ENCODE data around the gene ULK4.

GRCh38 chr3:41985018-41985417, 23.1 kb upstream of the ULK4 start:
- no peak for TF ChIP-seq ELF4 (IDR thresholded peaks at IDR 0.05)
- TF ChIP-seq SP1 (IDR thresholded peaks at IDR 0.05) = no peak
- no peak for TF ChIP-seq FOXA1 (IDR thresholded peaks at IDR 0.05)
- no peak for TF ChIP-seq ARNT (IDR thresholded peaks at IDR 0.05)
- no peak for TF ChIP-seq SUZ12 (IDR thresholded peaks at IDR 0.05)
- no peak for TF ChIP-seq LEF1 (IDR thresholded peaks at IDR 0.05; ENCODE audit: borderline replicate concordance)
- TF ChIP-seq FOXM1 (IDR thresholded peaks at IDR 0.05; ENCODE audit: borderline replicate concordance) = no peak
- TF ChIP-seq FOXK2 (IDR thresholded peaks at IDR 0.05) = no peak
- no peak for TF ChIP-seq ZNF384 (IDR thresholded peaks at IDR 0.05)
- TF ChIP-seq TARDBP (IDR thresholded peaks at IDR 0.05) = no peak
- TF ChIP-seq BHLHE40 (IDR thresholded peaks at IDR 0.05; ENCODE audit: borderline replicate concordance) = no peak
- TF ChIP-seq PKNOX1 (IDR thresholded peaks at IDR 0.05) = no peak
